ENCODE results near the gene COL4A6.

COL4A6 gene

DNA sequence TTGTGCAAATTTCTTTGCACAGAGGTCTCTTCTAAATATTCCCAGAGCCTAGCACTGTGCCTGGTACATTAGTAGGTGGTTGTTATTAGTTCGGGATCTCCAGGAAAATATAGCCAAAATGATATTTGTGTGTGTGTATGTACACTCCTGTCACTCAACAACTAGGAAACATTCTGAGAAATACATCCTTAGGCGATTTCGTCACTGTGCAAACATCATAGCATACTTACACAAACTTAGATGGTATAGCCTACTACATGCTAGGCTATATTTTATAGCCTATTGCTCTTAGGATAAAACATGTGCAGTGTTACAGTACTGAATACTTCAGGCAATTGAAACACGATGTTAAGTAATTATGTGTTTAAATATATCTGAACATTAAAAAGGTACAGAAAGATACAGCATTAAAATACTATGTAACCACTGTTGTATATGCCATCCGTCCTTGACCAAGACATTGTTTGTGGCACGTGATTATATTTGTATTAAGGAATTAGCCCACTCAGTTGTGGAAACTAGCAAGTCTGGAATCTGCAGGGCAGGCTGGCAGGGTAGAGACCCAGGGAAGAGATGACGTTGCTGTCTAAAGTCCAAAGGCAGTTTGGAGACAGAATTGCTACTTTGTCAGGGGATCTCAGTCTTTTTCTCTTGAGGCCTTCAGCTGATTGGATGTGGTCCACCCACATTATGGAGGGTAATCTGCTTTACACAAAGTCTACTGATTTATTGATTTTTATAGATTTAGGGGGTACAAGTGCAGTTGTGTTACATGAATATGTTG lies 106.9 kb downstream of the COL4A6 start:
- no peak for DNase-seq

- no peak for DNase-seq
Measured at GRCh38 chrX:108323751-108324150, 114.5 kb downstream of the COL4A6 start.

- DNase-seq, result no peak
Measured at GRCh38 chrX:108322234-108322633, 116.0 kb downstream of the COL4A6 start.

GRCh38 chrX:108316456-108316855 lies 121.8 kb downstream of the COL4A6 start:
- no peak for DNase-seq

GRCh38 chrX:108313669-108314068 lies 124.6 kb downstream of the COL4A6 start:
- DNase-seq, result peak; percentile 59

- DNase-seq, result peak; percentile 67
Measured at GRCh38 chrX:108312957-108313356, 125.3 kb downstream of the COL4A6 start.

- DNase-seq, result peak; percentile 42
Measured at GRCh38 chrX:108312011-108312410, 126.2 kb downstream of the COL4A6 start.

GRCh38 chrX:108310506-108310905 lies 127.7 kb downstream of the COL4A6 start:
- DNase-seq, result no peak

DNA sequence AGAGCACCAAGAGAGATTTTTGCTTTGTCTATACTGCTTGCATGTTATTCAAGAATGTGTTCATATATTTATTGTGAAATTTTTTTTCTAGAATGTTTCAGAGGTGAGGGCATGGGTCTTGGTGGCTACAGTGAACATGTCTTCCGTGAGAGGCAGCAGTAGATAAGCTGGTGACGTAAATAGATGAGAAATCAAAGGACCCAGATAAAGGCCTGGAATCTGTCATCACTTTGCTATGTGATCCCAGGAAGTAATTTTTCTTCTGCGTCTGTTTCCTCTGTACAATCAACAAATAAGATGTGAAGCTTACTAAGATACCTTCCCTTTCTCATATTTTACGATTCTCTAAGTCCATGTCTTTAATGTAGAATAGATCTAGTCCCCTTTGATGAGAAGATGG lies 129.1 kb downstream of the COL4A6 start:
- DNase-seq, result peak; percentile 73

- no peak for DNase-seq
Measured at GRCh38 chrX:108307132-108308085, 130.8 kb downstream of the COL4A6 start.

DNA sequence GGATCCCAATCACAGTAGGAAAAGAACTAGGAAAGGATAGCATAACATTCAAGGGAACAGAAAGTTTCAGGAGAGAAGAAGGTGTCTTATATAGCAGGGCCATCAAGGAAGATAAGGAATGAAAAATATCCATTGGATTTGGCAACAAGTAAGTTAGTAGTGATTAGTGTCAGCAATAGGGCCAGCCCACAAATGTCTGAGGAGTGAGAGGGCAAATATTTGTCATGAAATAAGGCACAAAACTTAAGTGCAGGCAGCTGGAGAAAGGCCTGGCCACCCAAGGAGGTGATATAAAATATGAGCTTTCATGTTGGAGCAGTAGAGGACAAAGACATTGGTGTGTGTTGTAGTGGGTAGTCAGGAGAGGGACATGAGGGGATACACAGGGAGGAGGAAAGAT lies 132.1 kb downstream of the COL4A6 start:
- DNase-seq, result peak; percentile 25

- DNase-seq, result no peak
Measured at GRCh38 chrX:108304757-108305156, 133.5 kb downstream of the COL4A6 start.

GRCh38 chrX:108304210-108304609 lies 134.0 kb downstream of the COL4A6 start:
- DNase-seq, result no peak

- no peak for DNase-seq
Measured at GRCh38 chrX:108303682-108304081, 134.5 kb downstream of the COL4A6 start.

GRCh38 chrX:108299704-108300103 lies 138.5 kb downstream of the COL4A6 start:
- DNase-seq, result no peak

DNA sequence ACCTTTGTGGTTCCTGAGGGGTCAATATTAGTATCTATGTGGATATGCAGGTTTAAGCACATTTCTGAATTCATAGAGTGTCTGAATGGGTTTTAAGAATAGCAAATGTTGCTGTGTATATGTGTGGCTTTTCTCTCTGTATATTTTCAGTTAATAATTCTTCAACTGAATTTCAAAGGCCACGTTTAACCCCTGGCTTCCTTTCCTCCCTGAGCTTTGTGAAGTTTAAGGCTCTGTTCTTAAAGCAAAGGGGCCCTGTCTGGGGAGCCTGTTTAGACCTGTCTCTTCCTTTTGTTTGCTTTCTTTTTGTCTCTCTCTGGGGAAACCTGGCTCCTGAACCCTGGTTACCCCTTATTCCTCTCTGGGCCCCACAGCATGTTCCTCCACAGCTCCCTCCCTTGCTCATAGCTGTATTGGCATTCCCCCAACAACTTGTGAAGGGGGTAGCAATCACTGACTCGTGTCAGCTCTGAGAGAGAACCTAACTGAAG lies 139.1 kb downstream of the COL4A6 start:
- peak; percentile 31 for DNase-seq

DNA sequence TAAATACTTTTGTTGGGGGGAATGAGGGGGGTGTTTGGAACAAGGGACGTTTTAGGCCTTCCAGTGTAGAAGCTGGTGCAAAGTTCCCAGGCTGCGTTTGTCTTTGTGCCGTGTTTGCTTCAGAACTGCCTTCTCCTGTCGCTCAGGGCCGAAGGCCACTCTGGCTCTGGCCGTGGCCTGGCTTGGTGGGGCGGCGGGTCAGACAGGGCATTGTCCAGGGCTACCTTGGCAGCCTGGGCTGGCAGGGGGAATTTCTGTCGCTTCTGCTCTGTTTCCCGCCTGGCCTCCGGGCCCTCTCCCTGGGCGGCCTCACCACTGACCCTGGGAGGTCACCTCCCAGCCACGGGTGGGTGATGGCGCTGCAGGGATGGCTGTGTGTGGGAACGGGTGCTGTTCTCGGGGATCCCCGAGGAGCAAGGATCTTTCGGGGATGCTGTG lies 140.0 kb downstream of the COL4A6 start:
- no peak for DNase-seq

DNA sequence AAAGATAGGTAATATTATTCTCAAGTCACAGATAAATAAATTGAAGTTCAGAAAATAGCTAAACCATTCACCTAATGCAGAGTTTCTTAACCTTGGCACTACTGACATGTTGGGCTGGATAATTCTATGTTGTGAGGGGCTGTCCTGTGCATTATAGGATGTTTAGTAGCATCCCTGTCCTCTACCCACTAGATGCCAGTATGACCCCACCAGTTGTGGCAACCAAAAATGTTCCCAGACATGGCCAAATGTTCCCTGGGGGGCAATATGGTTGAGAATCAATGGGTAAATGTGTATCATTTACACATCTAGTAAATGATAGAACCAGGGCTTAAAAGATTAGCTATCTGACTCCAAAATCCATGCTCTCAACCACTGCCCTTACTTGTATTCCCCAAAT lies 140.9 kb downstream of the COL4A6 start:
- DNase-seq, result no peak

DNA sequence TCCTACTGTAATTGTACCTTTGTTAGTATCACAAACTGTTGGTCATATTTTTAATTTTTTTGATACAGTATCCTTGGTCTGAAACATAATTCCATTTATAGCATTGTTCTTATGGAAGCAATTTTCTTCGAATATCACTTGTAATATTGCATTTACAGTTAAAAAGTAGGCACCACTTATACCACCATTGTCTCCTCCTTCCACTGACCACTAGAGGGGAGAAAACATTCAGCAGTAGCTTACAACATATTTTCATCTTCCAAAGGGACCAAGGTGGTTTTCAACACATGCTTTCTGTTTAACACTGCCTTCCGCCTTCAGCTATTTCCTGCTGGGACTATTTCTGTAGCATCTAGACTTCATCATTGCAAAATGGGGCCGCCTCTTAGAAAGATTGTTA lies 146.2 kb downstream of the COL4A6 start:
- DNase-seq, result no peak

DNA sequence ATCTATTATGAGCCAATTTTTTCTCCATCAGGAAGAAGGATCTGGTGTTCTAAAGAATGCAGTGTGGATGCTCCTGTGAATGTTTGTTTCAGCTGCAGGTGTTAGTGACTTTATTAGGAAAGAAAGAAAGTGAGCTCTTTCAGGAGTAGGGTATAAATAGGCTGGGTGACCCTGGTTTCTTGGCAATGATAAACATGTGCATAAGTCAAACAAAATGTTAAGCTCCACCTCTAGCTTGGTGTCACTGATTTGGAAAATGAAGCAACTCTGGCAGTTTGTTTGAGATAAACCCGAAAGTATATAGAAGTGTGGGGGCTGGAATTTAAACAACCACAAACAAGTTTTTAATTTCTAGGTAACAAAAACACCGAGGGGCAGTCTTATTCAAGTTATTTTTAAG lies 152.3 kb downstream of the COL4A6 start:
- DNase-seq, result no peak

DNA sequence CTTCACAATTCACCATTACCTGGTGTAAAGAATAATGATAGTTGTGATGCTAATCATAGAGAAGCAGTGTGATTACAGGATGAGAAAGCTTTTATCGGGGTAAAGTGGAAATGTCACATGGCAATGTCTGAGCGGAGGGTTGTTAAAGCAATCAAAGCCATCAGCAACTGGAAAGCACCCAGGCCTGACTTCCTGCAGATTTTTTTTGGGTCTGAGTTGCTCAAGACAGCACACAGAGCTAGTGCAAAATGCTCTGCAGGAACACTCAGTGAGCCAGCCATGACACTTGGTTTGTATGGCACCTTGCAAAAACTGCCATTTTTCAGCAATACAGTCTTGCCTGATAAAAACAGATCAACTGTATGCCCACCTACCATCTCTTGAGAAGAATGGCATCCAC lies 152.9 kb downstream of the COL4A6 start:
- DNase-seq, result no peak

GRCh38 chrX:108275732-108276131 lies 162.5 kb downstream of the COL4A6 start:
- DNase-seq, result no peak

DNA sequence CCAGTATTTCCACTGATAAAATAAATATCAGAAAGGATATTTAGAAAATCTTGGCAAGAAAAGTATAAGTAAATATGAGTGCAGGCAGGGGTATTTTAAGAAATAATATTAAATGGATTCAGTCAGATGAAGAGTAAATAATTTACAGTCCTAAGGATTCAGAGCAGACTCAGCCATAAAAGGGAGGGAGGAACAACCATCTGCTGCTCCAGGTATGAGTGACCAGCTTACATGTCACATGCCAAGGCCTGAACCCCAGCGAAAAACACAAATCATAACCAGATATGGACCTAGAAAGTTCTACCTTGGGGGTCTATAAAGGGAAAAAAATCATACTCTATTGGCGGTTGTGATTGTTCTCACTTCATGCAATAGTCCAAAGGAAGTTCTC lies 166.8 kb downstream of the COL4A6 start:
- DNase-seq, result no peak
